ENCODE measurements around the gene TWIST2.

DNA sequence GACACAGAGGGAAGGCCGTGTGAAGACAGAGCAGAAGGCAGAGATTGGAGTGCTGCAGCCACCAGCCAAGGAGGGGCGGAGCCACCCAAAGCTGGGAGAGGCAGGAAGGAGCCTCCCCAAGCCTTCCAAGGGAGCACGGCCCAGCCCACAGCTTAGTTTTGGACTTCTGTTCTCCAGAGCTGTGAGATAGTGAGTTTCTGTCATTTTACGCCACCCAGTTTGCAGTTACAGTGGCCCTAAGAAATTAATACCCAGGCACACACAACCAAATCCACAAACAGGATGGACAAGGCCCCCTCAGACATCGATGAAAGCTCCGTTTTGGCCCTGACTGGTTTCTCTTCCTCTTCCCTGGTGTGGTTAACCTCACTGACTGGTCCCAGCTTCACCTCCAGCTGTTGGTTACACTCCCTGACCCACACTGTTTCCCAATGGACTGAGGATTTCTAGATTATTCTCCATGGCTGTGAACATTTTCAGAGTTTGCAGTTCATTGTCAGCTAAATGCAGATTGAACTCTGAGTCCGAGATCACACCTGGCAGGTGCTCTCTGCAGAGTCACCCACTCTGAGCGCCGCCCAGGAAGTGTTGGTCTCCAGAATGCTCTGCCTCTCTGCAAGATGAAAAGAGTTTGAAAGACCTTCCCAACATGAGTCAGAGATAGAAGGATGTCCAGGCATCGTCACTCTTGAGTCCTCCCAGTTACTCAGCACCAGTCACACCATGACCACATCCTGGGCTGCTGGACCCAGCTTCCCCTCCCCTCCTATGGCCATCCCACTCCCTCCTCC lies 100.2 kb downstream of the TWIST2 start:
- TF ChIP-seq, protein P1, sequence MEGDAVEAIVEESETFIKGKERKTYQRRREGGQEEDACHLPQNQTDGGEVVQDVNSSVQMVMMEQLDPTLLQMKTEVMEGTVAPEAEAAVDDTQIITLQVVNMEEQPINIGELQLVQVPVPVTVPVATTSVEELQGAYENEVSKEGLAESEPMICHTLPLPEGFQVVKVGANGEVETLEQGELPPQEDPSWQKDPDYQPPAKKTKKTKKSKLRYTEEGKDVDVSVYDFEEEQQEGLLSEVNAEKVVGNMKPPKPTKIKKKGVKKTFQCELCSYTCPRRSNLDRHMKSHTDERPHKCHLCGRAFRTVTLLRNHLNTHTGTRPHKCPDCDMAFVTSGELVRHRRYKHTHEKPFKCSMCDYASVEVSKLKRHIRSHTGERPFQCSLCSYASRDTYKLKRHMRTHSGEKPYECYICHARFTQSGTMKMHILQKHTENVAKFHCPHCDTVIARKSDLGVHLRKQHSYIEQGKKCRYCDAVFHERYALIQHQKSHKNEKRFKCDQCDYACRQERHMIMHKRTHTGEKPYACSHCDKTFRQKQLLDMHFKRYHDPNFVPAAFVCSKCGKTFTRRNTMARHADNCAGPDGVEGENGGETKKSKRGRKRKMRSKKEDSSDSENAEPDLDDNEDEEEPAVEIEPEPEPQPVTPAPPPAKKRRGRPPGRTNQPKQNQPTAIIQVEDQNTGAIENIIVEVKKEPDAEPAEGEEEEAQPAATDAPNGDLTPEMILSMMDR (IDR thresholded peaks at IDR 0.05): no peak
- TF ChIP-seq POLR2A (IDR thresholded peaks at IDR 0.05): no peak
